Bronchial epithelial cell (primary cell): Measurements from ENCODE around the gene SKI. TPM values are rescaled to one million over a fixed set of nuclear protein-coding genes. Genes with fewer than 3 reads are reported as not detected.

Experiments used
- DNase-seq: peaks from one replicate; pipeline ENCODE4 v3.0.0-alpha.2; 2010; ENCODE audit warnings: low read depth
- FAIRE-seq: peaks from 2 replicates; lab custom pipeline; 2011; peaks lifted over from hg19 to GRCh38; lab: Jason Lieb, UNC
- H3K27me3 ChIP-seq: 2 replicates; pipeline ENCODE4 v1.5.1; 2011; ENCODE audit warnings: low read length; ENCODE audit not compliant: control insufficient read depth, insufficient read depth
- H3K36me3 ChIP-seq: 2 replicates; pipeline ENCODE4 v1.5.1; 2011; ENCODE audit warnings: low read length; ENCODE audit not compliant: control insufficient read depth, insufficient read depth
- H3K4me3 ChIP-seq: 2 replicates; pipeline ENCODE4 v1.5.1; 2011; ENCODE audit warnings: mild to moderate bottlenecking, low read depth, low read length, control low read depth
- CTCF ChIP-seq: IDR thresholded peaks from 2 replicates; pipeline ENCODE4 v1.5.1; 2011; ENCODE audit warnings: mild to moderate bottlenecking, moderate library complexity, low read length, control low read depth, inconsistent platforms; ENCODE audit not compliant: insufficient read depth, severe bottlenecking
- total RNA-seq: library from RNA; depleted of rRNA; stranded (reverse); fragments of >200 nt; gene quantifications from 2 replicates; pipeline ENCODE4 v1.2.1, GENCODE V29; 2014

SKI gene
- total RNA-seq, 1 donor from 2014 or later, result 8.4 TPM

GRCh38 chr1:2354511-2355372, 126.6 kb downstream of the SKI start:
- no peaks in the 10 kb centered on the region for H3K27me3 ChIP-seq
- no peaks in the 10 kb centered on the region for H3K36me3 ChIP-seq
- DNase-seq, result no peak
- no peak for FAIRE-seq
- no peak overlapping the region for H3K4me3 ChIP-seq
- no peak for TF ChIP-seq CTCF

- FAIRE-seq (no peak), DNase-seq (no peak)
- H3K27me3 ChIP-seq, result no peaks in the 10 kb centered on the region
- TF ChIP-seq CTCF, result no peak
- H3K36me3 ChIP-seq, result no peaks in the 10 kb centered on the region
- H3K4me3 ChIP-seq, result no peak overlapping the region
Measured at GRCh38 chr1:2355373-2356261, 127.5 kb downstream of the SKI start.

- FAIRE-seq (no peak), DNase-seq (no peak)
- Histone ChIP-seq H3K27me3 (no peaks in the 10 kb centered on the region), H3K36me3 (no peaks in the 10 kb centered on the region), H3K4me3 (no peak overlapping the region)
- TF ChIP-seq CTCF, result no peak
Measured at GRCh38 chr1:2356401-2356800, 128.3 kb downstream of the SKI start.

GRCh38 chr1:2356911-2357845, 129.1 kb downstream of the SKI start:
- FAIRE-seq, result no peak
- no peak for TF ChIP-seq CTCF
- no peaks in the 10 kb centered on the region for H3K27me3 ChIP-seq

GRCh38 chr1:2358072-2358471, 130.0 kb downstream of the SKI start:
- TF ChIP-seq CTCF, result no peak
- no peak overlapping the region for H3K4me3 ChIP-seq
- no peaks in the 10 kb centered on the region for H3K36me3 ChIP-seq
- DNase-seq (no peak), FAIRE-seq (no peak)
- H3K27me3 ChIP-seq, result no peaks in the 10 kb centered on the region

More at GRCh38 chr1:2356911-2357845, 129.1 kb downstream of the SKI start:
- Histone ChIP-seq H3K4me3 (no peak overlapping the region), H3K36me3 (no peaks in the 10 kb centered on the region)
- no peak for DNase-seq
